ENCODE results near the gene UGGT2. TPM values are rescaled to one million over a fixed set of nuclear protein-coding genes. Genes with fewer than 3 reads are reported as not detected.

UGGT2 gene
- total RNA-seq, 1 donor from 2014 or later = 26.0 TPM

DNA sequence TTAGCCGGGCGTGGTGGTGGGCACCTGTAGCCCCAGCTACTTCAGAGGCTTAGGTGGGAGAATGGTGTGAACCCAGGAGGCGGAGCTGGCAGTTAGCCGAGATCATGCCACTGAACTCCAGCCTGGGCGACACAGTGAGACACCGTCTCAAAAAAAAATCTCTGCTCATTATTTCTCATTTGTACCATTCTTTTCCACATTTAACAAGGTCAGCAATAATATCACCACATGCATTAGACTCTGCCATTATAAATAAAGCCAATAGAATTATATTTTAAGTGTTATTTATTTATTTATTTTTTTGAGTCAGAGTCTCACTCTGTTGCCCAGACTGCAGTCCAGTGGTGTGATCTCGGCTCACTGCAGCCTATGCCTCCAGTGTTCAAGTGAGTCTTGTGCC lies 24.2 kb downstream of the UGGT2 start:
- Histone ChIP-seq H3K27me3 (no peaks in the 10 kb centered on the region), H3K9me3 (no peaks in the 10 kb centered on the region), H3K4me3 (no peak overlapping the region), H3K36me3 (no peaks in the 10 kb centered on the region), H3K27ac (no peak overlapping the region), H3K4me1 (no peaks in the 10 kb centered on the region)
- intact Hi-C loops (cut with DNase I) = no loop called here
- TF ChIP-seq, protein P1, sequence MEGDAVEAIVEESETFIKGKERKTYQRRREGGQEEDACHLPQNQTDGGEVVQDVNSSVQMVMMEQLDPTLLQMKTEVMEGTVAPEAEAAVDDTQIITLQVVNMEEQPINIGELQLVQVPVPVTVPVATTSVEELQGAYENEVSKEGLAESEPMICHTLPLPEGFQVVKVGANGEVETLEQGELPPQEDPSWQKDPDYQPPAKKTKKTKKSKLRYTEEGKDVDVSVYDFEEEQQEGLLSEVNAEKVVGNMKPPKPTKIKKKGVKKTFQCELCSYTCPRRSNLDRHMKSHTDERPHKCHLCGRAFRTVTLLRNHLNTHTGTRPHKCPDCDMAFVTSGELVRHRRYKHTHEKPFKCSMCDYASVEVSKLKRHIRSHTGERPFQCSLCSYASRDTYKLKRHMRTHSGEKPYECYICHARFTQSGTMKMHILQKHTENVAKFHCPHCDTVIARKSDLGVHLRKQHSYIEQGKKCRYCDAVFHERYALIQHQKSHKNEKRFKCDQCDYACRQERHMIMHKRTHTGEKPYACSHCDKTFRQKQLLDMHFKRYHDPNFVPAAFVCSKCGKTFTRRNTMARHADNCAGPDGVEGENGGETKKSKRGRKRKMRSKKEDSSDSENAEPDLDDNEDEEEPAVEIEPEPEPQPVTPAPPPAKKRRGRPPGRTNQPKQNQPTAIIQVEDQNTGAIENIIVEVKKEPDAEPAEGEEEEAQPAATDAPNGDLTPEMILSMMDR (IDR thresholded peaks at IDR 0.05) = no peak
- DNase-seq (ENCODE audit: low spot score in 2 of 2) = no peak

DNA sequence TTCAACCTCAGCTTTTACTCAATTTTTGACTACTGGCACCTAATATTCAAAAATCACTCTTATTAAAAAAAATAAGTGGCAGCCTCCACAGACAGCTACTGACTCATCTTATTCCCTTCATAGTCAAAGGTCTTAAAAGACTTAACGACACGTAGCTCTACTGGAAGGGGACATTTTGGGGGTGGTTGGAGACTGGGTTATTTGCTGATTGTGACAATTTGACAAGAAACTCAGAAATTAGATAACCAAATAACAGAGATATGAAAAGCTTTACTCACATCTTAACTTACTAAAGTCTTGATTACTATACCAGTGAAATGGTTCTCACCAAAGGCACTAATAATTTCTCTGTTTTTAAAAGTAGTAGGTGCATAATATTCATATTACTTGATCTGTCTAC lies 25.7 kb downstream of the UGGT2 start:
- Histone ChIP-seq H3K36me3 (peaks cover 0 to 4% of the 10 kb centered on the region in 2 donors), H3K9me3 (no peaks in the 10 kb centered on the region), H3K27me3 (no peaks in the 10 kb centered on the region), H3K4me3 (no peak overlapping the region), H3K27ac (no peak overlapping the region), H3K4me1 (no peaks in the 10 kb centered on the region)
- DNase-seq (ENCODE audit: low spot score in 2 of 2) = no peak
- TF ChIP-seq, protein P1 (IDR thresholded peaks at IDR 0.05) = no peak
- intact Hi-C loops (cut with DNase I) = no loop called here

DNA sequence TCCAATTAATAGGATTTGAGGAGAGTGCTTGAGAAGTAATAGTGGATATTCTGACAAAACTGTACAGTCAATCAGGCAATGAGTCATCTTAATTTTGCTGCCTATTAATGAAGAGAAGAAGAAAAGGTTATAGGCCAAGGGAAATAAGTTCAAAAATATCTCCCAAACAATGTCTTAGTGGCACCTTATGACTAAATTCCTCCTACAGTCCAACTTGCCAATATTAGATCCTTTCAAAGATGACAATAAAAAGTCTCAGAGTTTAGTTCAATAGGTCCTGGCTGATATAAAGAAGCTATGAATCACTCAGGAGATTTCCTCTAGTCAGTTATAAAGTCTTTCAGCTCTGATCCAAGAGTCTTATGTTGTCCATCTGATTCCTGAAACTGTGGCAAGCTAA lies 27.9 kb downstream of the UGGT2 start:
- H3K36me3 ChIP-seq = peaks cover 0 to 4% of the 10 kb centered on the region in 2 donors
- no peaks in the 10 kb centered on the region for H3K4me1 ChIP-seq
- no peaks in the 10 kb centered on the region for H3K27me3 ChIP-seq
- intact Hi-C loops (cut with DNase I) = no loop called here
- H3K27ac ChIP-seq = peak overlapping the region in 1 of 2 donors; percentile 24
- H3K4me3 ChIP-seq = no peak overlapping the region
- H3K9me3 ChIP-seq = no peaks in the 10 kb centered on the region
- no peak for DNase-seq (ENCODE audit: low spot score in 2 of 2)
- TF ChIP-seq, protein P1 (IDR thresholded peaks at IDR 0.05) = no peak

DNA sequence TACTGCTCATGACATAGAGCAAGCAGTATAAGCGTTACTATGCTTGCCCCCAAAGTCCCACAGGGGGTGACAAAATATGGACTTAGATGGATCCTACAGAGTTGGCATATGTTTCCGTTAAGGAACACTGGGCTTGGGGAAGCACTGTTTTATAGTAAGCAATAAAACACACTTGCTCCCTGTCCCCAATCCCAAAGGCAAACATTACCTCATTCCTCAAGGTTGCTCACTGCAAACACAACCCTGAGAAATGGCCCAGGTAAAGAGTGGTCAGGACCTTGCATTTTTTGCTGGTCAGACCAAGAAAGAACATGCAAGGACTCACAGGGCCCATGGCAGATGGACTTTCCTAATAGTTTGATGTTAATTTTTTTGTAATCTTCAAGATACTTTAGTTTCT lies 32.3 kb downstream of the UGGT2 start:
- Histone ChIP-seq H3K9me3 (peaks cover 0 to 6% of the 10 kb centered on the region in 2 donors), H3K36me3 (peaks cover 5 to 24% of the 10 kb centered on the region in 2 donors), H3K27me3 (no peaks in the 10 kb centered on the region), H3K4me1 (no peaks in the 10 kb centered on the region), H3K4me3 (no peak overlapping the region), H3K27ac (no peak overlapping the region)
- TF ChIP-seq, protein P1 (IDR thresholded peaks at IDR 0.05) = no peak
- intact Hi-C loops (cut with DNase I) = loop anchor here (2.0 kb wide), 1 partner anchor 936 kb away; no protein-coding TSS in a partner anchor
- no peak for DNase-seq (ENCODE audit: low spot score in 2 of 2)

DNA sequence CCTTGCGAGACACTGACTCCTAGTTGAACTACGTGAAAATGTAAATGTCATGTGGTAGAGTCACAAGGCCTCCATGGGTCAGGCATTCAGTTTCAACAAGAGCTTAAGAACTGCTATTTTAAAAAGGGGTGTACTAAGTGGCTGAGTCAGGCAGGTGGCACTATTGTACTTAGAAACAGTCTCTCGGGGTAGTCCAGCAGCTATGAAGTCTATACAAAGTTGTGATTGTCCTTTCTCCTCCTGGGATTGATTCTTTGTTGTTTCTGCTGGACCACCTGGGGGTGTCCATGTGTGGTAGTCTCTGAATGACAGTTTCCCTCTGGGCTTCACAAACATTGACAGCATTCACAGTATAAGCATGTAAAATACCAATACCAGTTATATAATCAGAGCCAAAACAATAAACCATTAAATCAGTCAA lies 33.0 kb downstream of the UGGT2 start:
- no peak overlapping the region for H3K27ac ChIP-seq
- TF ChIP-seq, protein P1 (IDR thresholded peaks at IDR 0.05) = peak; percentile 30 to 59 (median 40)
- H3K4me1 ChIP-seq = no peaks in the 10 kb centered on the region
- H3K4me3 ChIP-seq = no peak overlapping the region
- intact Hi-C loops (cut with DNase I) = loop anchor here (2.0 kb wide), 1 partner anchor 937 kb away; no protein-coding TSS in a partner anchor
- peaks cover 0 to 10% of the 10 kb centered on the region in 2 donors for H3K9me3 ChIP-seq
- no peak for DNase-seq (ENCODE audit: low spot score in 2 of 2)
- H3K27me3 ChIP-seq = no peaks in the 10 kb centered on the region
- peaks cover 5 to 27% of the 10 kb centered on the region in 2 donors for H3K36me3 ChIP-seq

DNA sequence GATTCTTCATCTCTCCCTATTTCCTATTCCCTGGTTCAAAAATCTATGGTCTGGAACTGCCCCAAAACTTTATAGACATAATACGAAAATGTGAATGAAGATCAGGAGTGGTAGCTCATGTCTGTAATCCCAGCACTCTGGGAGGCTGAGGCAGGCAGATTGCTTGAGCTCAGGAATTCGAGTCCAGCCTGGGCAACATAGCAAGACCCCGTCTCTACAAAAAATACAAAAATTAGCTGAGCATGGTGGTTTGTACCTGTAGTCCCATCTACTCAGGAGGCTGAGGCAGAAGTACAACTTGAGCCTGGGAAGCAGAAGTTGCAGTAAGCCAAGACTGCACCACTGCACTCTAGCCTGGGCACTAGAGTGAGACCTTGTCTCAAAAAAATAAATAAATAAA lies 35.1 kb downstream of the UGGT2 start:
- Histone ChIP-seq H3K27ac (no peak overlapping the region), H3K4me1 (no peaks in the 10 kb centered on the region), H3K4me3 (no peak overlapping the region), H3K9me3 (peaks cover 0 to 10% of the 10 kb centered on the region in 2 donors), H3K36me3 (peaks cover 5 to 27% of the 10 kb centered on the region in 2 donors), H3K27me3 (no peaks in the 10 kb centered on the region)
- TF ChIP-seq, protein P1 (IDR thresholded peaks at IDR 0.05) = no peak
- DNase-seq (ENCODE audit: low spot score in 2 of 2) = no peak
- intact Hi-C loops (cut with DNase I) = no loop called here

Measured in ascending aorta (tissue), 2 donors.